Tibial nerve (tissue), 3 donors: Measurements from ENCODE around the gene SUMO4.

Experiments
- POLR2A ChIP-seq, 2 donors: fragments of 450-650 bp; IDR thresholded peaks; one replicate each; pipeline ENCODE4 v1.6.1; 2017; ENCODE audit warnings: antibody characterized with exemption in 2 of 2, mild to moderate bottlenecking in 2 of 2, moderate library complexity in 2 of 2
- TF ChIP-seq, protein P1 (sequence below), 5 experiments: fragments of 200-600 bp in 3 of 5; fragments of 450-650 bp in 2 of 5; sonication (generic) in 3 of 5; IDR thresholded peaks; one replicate each; pipeline ENCODE4 v1.5.1; 2016 to 2019; ENCODE audit warnings: antibody characterized with exemption in 5 of 5, mild to moderate bottlenecking in 3 of 5, moderate library complexity in 2 of 5

DNA sequence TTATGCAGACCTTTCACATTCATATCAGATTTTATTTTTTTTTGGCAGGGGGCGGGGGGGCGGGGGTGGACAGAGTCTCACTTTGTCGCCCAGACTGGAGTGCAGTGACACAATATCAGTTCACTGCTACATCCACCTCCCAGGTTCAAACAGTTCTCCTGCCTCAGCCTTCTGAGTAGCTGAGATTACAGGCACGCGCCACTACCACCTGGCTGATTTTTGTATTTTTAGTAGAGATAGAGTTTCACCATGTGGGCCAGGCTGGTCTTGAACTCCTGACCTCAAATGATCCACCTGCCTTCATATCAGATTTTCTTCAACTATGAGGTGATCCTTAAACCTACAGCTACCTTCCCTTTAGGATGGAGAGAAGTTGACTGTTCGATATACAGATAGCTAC, 8.0 kb upstream of the SUMO4 start:
- no peak for TF ChIP-seq POLR2A (IDR thresholded peaks at IDR 0.05)
- TF ChIP-seq, protein P1, sequence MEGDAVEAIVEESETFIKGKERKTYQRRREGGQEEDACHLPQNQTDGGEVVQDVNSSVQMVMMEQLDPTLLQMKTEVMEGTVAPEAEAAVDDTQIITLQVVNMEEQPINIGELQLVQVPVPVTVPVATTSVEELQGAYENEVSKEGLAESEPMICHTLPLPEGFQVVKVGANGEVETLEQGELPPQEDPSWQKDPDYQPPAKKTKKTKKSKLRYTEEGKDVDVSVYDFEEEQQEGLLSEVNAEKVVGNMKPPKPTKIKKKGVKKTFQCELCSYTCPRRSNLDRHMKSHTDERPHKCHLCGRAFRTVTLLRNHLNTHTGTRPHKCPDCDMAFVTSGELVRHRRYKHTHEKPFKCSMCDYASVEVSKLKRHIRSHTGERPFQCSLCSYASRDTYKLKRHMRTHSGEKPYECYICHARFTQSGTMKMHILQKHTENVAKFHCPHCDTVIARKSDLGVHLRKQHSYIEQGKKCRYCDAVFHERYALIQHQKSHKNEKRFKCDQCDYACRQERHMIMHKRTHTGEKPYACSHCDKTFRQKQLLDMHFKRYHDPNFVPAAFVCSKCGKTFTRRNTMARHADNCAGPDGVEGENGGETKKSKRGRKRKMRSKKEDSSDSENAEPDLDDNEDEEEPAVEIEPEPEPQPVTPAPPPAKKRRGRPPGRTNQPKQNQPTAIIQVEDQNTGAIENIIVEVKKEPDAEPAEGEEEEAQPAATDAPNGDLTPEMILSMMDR (IDR thresholded peaks at IDR 0.05), result no peak
